NOMO-1 treated with dmso at 0.1 percent for 144 hours (cell line): ENCODE results near the gene TCF7L1.
A peak's percentile ranks its signal among the peaks of the same experiment; 100 is the strongest.
"Not testable (repeated sequence)": the region's sequence is repeated elsewhere in the genome, so short reads cannot be mapped to it uniquely, and the experiment has no call there.

Source experiments
- DNase-seq: peaks from one replicate; lab custom pipeline; 2025; ENCODE audit not compliant: unreplicated experiment; lab: John Stamatoyannopoulos, UW

Gene TCF7L1, protein sequence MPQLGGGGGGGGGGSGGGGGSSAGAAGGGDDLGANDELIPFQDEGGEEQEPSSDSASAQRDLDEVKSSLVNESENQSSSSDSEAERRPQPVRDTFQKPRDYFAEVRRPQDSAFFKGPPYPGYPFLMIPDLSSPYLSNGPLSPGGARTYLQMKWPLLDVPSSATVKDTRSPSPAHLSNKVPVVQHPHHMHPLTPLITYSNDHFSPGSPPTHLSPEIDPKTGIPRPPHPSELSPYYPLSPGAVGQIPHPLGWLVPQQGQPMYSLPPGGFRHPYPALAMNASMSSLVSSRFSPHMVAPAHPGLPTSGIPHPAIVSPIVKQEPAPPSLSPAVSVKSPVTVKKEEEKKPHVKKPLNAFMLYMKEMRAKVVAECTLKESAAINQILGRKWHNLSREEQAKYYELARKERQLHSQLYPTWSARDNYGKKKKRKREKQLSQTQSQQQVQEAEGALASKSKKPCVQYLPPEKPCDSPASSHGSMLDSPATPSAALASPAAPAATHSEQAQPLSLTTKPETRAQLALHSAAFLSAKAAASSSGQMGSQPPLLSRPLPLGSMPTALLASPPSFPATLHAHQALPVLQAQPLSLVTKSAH

GRCh38 chr2:85132834-85133637 is at the start of gene TCF7L1:
TCF7L1 (plus strand) TSS chr2:85133392; CDS start chr2:85133685, 293 bp downstream.
- peak; percentile 11 for DNase-seq

GRCh38 chr2:85085563-85085962 is 47.6 kb upstream of the TCF7L1 start:
- no peak for DNase-seq

DNA sequence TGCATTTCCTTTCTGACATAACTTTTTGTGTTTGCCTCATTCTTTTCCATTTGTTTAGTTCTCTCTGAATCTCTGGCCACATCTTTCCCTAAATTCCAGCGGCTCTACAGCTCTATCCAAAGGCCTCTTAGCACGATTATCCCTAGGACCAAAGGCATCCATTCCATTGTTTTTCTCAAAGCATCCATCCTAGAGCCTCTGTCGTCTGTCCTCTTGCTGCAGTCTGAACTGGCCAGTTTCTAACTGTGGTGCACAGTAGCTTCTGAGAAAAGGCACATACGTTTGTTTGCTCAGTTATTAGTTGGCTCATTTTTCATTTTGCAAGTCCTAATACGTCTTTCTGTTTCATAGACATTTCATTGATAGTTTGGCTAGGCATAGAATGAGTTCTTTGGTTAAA is 45.7 kb upstream of the TCF7L1 start:
- DNase-seq = no peak

DNA sequence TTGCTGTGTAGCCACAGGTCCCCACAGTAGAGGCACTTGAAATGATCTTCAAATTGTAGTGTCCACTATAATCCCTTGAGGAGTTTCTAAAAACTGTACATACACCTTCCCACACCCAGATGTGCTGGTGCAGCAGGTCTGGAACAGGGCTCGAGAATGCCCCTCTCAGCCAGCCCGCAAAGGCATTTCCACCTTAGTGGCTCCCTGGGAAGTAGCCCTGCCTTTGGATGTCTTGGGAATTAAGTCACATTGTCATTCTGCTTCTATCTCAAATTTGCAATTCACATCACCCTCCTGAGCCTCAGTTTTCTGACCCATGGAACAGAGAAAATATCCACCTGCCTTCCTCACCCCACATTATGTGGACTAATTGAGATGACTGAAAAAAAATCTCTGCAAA is 44.3 kb upstream of the TCF7L1 start:
- DNase-seq = no peak

- no peak for DNase-seq
Measured at GRCh38 chr2:85089585-85089984, 43.6 kb upstream of the TCF7L1 start.

GRCh38 chr2:85091838-85092237 is 41.4 kb upstream of the TCF7L1 start:
- no peak for DNase-seq

DNA sequence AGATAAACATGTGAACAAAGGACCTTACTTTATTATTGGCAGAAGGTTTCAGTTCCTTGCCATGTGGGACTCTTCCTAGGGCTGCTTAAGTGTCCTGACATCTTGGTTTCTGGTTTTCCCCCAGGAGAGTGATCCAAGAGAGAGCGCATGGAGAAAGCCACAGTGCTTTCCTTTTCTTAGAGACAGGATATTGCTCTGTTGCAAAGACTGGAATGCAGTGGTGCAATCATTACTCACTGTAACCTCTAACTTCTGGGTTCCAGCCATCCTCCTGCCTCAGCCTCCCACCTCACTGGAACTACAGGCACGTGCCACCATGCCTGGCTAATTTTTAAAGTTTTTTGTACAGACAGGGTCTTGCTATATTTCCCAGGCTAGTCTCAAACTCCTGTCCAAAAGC is 38.1 kb upstream of the TCF7L1 start:
- DNase-seq = no peak

DNA sequence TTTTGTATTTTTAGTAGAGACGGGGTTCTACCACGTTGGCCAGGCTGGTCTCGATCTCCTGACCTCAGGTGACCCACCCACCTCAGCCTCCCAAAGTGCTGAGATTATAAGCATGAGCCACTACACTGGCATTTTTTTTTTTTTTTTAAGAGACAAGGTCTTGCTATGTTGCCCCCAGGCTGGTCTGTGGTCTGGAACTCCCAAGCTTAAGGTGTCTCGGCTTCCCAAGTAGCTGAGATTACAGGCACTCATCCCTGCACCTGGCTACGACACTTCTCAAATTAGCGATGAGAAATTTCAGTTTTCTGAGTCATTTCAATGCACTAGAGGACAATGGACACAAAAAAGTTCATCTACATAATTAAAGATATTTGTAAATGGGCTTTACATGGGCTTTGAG is 36.6 kb upstream of the TCF7L1 start:
- DNase-seq = no peak

DNA sequence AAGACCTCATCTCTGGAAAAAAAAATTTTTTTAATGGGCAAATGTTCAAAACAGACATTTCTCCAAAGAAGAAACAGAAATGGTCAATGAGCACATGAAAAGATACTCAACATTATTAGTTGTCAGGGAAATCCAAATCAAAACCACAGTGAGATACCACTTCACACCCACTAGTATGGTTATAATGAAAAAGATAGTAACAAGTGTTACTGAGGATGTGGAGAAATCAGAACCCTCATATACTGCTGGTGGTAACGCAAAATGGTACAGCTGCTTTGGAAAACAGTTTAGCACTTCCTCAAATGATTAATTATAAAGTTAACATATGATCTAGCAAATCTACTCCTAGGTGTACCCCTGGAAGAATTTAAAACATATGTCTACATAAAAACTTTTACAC is 29.0 kb upstream of the TCF7L1 start:
- no peak for DNase-seq

DNA sequence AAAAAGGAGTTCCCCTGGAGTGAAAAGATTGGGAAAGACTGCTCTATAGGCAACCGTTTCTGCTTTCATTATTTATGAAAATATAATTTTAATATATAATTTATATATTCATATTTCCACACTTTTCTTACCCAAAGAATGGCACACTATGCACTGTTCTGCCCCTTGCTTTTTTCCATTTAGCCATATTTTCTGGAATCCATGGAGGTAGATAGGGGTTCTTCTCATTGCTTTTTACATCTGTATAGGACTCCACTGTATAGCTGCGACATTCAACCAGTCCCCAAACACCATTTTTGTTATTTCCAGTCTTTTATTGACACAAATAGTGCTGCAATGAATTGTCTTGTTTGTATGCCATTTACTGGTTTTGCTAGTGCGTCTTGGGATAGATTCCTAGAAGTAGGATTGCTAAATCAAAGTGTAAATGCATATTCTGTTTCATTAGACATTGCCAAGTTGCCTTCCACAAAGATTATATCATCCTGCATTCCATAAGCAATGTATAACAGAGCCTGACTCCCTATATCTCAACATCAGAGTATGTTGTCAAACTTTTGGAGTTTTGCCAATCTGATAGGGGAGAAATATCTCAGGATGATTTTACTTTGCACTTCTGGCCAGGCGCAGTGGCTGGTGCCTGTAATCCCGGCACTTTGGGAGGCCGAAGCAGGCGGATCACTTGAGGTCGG is 26.6 kb upstream of the TCF7L1 start:
- DNase-seq = no peak

DNA sequence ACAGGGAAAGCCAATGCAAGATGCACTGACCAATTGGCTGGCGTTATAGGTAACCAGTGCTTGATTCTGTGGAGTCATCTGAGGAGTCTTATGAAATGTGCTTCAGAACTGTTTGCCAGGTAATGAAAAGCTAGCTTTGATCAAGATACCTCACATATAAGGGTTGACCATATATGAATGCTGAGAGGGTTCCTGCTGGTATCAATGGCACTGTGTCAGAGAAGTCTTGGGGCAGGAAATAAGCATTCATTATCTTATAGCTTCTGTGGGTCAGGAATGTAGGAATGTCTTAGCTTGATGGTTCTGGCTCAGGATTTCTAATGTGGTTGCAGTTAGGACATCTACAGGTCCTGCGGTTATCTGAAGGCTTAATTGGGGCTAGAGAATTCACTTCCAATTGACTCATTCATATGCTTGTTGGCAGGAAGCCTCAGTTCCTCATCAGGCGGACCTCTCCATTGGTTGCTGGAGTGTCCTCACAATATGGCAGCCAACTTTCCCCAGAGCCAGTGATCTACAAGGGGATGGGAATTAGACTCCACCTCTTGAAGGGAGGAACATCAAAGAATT is 22.1 kb upstream of the TCF7L1 start:
- no peak for DNase-seq

GRCh38 chr2:85111819-85112281 is 21.3 kb upstream of the TCF7L1 start:
- no peak for DNase-seq

DNA sequence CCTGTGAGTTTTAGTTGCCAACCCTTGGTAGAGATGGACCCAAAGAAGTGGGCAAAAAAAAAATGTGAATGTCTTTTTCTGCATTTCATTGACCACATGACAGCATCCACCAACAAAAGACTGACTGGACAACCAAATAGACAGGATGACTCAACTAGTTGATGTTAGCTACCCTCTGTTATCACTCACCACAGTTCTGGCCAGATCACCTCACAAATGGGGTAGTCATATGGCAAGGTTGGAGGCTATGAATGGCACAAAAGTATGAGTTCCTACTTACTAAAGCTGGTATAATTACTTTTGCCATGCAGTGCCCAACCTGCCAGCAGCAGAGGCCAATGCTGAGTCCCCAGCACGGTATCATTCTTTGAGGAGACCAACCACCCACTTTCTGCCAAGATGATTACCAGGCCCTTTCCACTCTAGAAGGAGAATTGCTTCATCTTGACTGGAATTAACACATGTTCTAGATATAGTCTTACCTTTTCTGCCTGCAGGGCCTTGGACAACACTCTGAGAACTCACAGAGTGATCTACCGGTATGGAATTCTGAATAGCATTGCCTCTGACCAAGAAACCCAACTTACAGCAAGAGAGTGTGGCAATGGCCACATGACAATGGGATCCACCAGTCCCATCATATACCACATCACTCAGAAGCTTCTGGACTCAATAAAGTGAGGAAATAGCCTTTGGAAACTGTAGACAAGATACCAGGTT is 20.1 kb upstream of the TCF7L1 start:
- no peak for DNase-seq

- no peak for DNase-seq
Measured at GRCh38 chr2:85114586-85115330, 18.4 kb upstream of the TCF7L1 start.

DNA sequence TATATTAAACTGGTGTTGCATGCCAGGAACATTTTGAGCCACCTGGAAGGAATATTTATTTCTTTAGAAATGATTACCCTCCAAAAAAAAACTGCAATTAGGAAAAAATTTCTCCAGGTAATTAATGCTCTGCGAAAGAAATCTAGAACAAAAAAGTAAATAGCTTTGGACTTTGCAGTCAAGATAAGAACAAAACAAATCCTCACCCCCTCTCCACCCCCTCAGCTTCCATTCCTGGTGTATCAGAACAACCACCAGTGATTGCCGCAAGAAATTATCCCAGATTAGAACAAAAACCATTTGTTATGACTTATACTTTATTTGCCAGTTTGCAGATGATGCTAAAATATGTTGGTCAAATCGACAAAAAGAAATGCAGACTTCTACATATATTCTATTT is 17.0 kb upstream of the TCF7L1 start:
- DNase-seq = no peak

- no peak for DNase-seq
Measured at GRCh38 chr2:85119900-85120299, 13.3 kb upstream of the TCF7L1 start.

DNA sequence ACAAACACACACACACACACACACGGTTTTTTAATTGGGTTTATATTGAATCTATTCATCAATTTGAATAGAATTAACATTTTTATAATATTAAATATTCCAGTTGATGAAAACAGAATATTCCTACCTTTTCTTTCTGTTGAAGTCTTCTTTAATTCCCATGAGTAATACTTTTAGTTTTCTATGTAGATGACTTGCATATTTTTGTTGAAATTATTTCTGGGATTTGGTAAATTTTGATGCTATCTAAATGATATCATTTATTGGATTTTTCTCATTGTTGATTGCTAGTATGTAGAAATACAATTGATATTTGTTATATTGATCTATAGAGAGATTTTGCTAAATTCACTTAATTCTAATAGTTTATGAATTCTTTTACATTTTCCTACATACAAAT is 12.8 kb upstream of the TCF7L1 start:
- DNase-seq = no peak

DNA sequence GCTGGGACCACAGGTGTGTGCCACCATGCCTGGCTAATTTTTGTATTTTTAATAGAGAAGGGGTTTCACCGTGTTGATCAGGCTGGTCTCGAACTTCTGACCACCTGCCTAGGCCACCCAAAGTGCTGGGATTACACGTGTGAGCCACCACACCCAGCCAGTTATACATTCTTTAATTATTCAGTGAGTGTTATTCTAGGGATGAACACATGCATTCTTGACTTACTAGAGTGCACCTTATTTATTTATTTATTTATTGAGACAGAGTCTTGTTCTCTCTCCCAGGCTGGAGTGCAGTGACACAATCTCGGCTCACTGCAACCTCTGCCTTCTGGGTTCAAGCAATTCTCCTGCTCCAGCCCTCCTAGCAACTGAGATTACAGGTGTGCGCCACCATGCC is 6.7 kb upstream of the TCF7L1 start:
- not testable (repeated sequence) for DNase-seq

- DNase-seq = no peak
Measured at GRCh38 chr2:85129861-85130260, 3.3 kb upstream of the TCF7L1 start.

- DNase-seq = no peak
Measured at GRCh38 chr2:85130407-85130806, 2.8 kb upstream of the TCF7L1 start.
